Right atrium auricular region (tissue), 2 donors: ENCODE results near the gene VPS37B. TPM values are rescaled to one million over a fixed set of nuclear protein-coding genes. Genes with fewer than 3 reads are reported as not detected.
"Not testable (repeated sequence)": the region's sequence is repeated elsewhere in the genome, so short reads cannot be mapped to it uniquely, and the experiment has no call there.

Source experiments
- DNase-seq: peaks from one replicate; pipeline ENCODE4 v3.0.0-alpha.2; 2019; ENCODE audit warnings: low spot score
- H3K27ac ChIP-seq, 2 donors: fragments of 200-600 bp; sonication (generic); 1 replicate in 1 of 2; 2 replicates in 1 of 2; pipeline ENCODE4 v1.5.1; 2016 to 2019
- H3K27me3 ChIP-seq, 2 donors: fragments of 200-600 bp; sonication (generic); one replicate each; pipeline versions ENCODE4 v1.5.1 to v1.6.0; 2017 to 2019
- H3K36me3 ChIP-seq: fragments of 200-600 bp; sonication (generic); one replicate; pipeline ENCODE4 v1.5.1; 2016
- H3K4me1 ChIP-seq, 2 donors: fragments of 200-600 bp; sonication (generic); one replicate each; pipeline versions ENCODE4 v1.5.1 to v1.6.0; 2017 to 2019
- H3K4me3 ChIP-seq, 2 donors: fragments of 200-600 bp; sonication (generic); 1 replicate in 1 of 2; 2 replicates in 1 of 2; pipeline ENCODE4 v1.5.1; 2017 to 2019; ENCODE audit warnings: mild to moderate bottlenecking in 1 of 2, moderate library complexity in 1 of 2
- H3K9me3 ChIP-seq, 2 donors: fragments of 200-600 bp; sonication (generic); one replicate each; pipeline ENCODE4 v1.5.1; 2019
- CTCF ChIP-seq, 2 donors: fragments of 200-600 bp; sonication (generic); IDR thresholded peaks; one replicate each; pipeline ENCODE4 v1.5.1; 2019; ENCODE audit warnings: antibody characterized with exemption in 2 of 2
- total RNA-seq, 2 donors: library from RNA; depleted of rRNA; stranded (reverse); fragments of >200 nt; gene quantifications; one replicate each; pipeline ENCODE4 v1.1.0, GENCODE V29; 2016

VPS37B gene
- total RNA-seq, 2 donors from 2014 or later = 28.5 to 41.1 TPM

- no peaks in the 10 kb centered on the region for H3K27me3 ChIP-seq
- H3K27ac ChIP-seq = no peak overlapping the region
- TF ChIP-seq CTCF (IDR thresholded peaks at IDR 0.05) = no peak
Measured at GRCh38 chr12:122918827-122919226, 22.9 kb upstream of the VPS37B start.

GRCh38 chr12:122917507-122918121 lies 21.7 kb upstream of the VPS37B start:
- Histone ChIP-seq H3K27ac (peak overlapping the region; percentile 60 to 63), H3K27me3 (no peaks in the 10 kb centered on the region), H3K9me3 (no peaks in the 10 kb centered on the region), H3K4me3 (no peak overlapping the region), H3K36me3 (no peaks in the 10 kb centered on the region), H3K4me1 (peaks cover 0 to 11% of the 10 kb centered on the region in 2 donors)
- DNase-seq = peak; percentile 63
- TF ChIP-seq CTCF (IDR thresholded peaks at IDR 0.05) = no peak

More at GRCh38 chr12:122918827-122919226, 22.9 kb upstream of the VPS37B start:
- no peaks in the 10 kb centered on the region for H3K9me3 ChIP-seq
- H3K4me1 ChIP-seq = peaks cover 0 to 11% of the 10 kb centered on the region in 2 donors
- DNase-seq = no peak
- H3K36me3 ChIP-seq = no peaks in the 10 kb centered on the region
- H3K4me3 ChIP-seq = no peak overlapping the region

GRCh38 chr12:122909442-122910288 lies 13.7 kb upstream of the VPS37B start:
- no peaks in the 10 kb centered on the region for H3K9me3 ChIP-seq
- no peaks in the 10 kb centered on the region for H3K36me3 ChIP-seq
- H3K4me1 ChIP-seq = peaks cover 0 to 13% of the 10 kb centered on the region in 2 donors
- TF ChIP-seq CTCF (IDR thresholded peaks at IDR 0.05) = no peak
- H3K27me3 ChIP-seq = no peaks in the 10 kb centered on the region
- H3K4me3 ChIP-seq = no peak overlapping the region
- H3K27ac ChIP-seq = peak overlapping the region; percentile 66 to 79
- no peak for DNase-seq

GRCh38 chr12:122908915-122909314 lies 13.0 kb upstream of the VPS37B start:
- Histone ChIP-seq H3K27me3 (no peaks in the 10 kb centered on the region), H3K9me3 (no peaks in the 10 kb centered on the region), H3K4me3 (no peak overlapping the region), H3K36me3 (no peaks in the 10 kb centered on the region), H3K27ac (peak overlapping the region in 1 of 2 donors; percentile 79), H3K4me1 (peaks cover 0 to 13% of the 10 kb centered on the region in 2 donors)
- no peak for DNase-seq
- TF ChIP-seq CTCF (IDR thresholded peaks at IDR 0.05) = no peak

- H3K27me3 ChIP-seq, H3K4me3 ChIP-seq, DNase-seq, H3K27ac ChIP-seq, H3K9me3 ChIP-seq, H3K36me3 ChIP-seq: not testable (repeated sequence)
- H3K4me1 ChIP-seq = peaks cover 0 to 18% of the 10 kb centered on the region in 2 donors
Measured at GRCh38 chr12:122905258-122905657, 9.3 kb upstream of the VPS37B start.

GRCh38 chr12:122903693-122904034 lies 7.7 kb upstream of the VPS37B start:
- no peak for TF ChIP-seq CTCF (IDR thresholded peaks at IDR 0.05)

More at GRCh38 chr12:122903693-122904034, 7.7 kb upstream of the VPS37B start:
- Histone ChIP-seq H3K27me3 (no peaks in the 10 kb centered on the region), H3K4me3 (no peak overlapping the region), H3K36me3 (no peaks in the 10 kb centered on the region), H3K27ac (peak overlapping the region in 1 of 2 donors; percentile 33), H3K4me1 (peaks cover 0 to 8% of the 10 kb centered on the region in 2 donors), H3K9me3 (no peaks in the 10 kb centered on the region)
- no peak for DNase-seq
